NCI-H2029 treated with DMSO at 0.1 percent for 48 hours (cell line): ENCODE data around the gene KRTAP5-3.
"Not testable (repeated sequence)": the region's sequence is repeated elsewhere in the genome, so short reads cannot be mapped to it uniquely, and the experiment has no call there.

Source experiments
- DNase-seq: peaks from one replicate; lab custom pipeline; 2025; lab: John Stamatoyannopoulos, UW

KRTAP5-3 gene

GRCh38 chr11:1608363-1608762 is at the start of gene KRTAP5-3:
KRTAP5-3 (minus strand) TSS chr11:1608463; CDS start chr11:1608385, 78 bp downstream.
- no peak for DNase-seq

GRCh38 chr11:1656670-1657069 is 48.4 kb upstream of the KRTAP5-3 start:
- DNase-seq = no peak

GRCh38 chr11:1656061-1656441 is 47.8 kb upstream of the KRTAP5-3 start:
- no peak for DNase-seq

GRCh38 chr11:1655168-1656060 is 47.2 kb upstream of the KRTAP5-3 start:
- no peak for DNase-seq

GRCh38 chr11:1654388-1655167 is 46.3 kb upstream of the KRTAP5-3 start:
- DNase-seq = no peak

- no peak for DNase-seq
Observed at GRCh38 chr11:1653541-1654387, 45.5 kb upstream of the KRTAP5-3 start.

GRCh38 chr11:1652771-1653540 is 44.7 kb upstream of the KRTAP5-3 start:
- DNase-seq = no peak

- no peak for DNase-seq
Observed at GRCh38 chr11:1652442-1652770, 44.1 kb upstream of the KRTAP5-3 start.

- no peak for DNase-seq
Observed at GRCh38 chr11:1652026-1652425, 43.8 kb upstream of the KRTAP5-3 start.

- no peak for DNase-seq
Observed at GRCh38 chr11:1651411-1651980, 43.2 kb upstream of the KRTAP5-3 start.

GRCh38 chr11:1650918-1651262 is 42.6 kb upstream of the KRTAP5-3 start:
- DNase-seq = peak; percentile 50

- DNase-seq = no peak
Observed at GRCh38 chr11:1650034-1650917, 42.0 kb upstream of the KRTAP5-3 start.

GRCh38 chr11:1648653-1649420 is 40.6 kb upstream of the KRTAP5-3 start:
- DNase-seq = no peak

GRCh38 chr11:1647901-1648652 is 39.8 kb upstream of the KRTAP5-3 start:
- DNase-seq = no peak

- not testable (repeated sequence) for DNase-seq
Observed at GRCh38 chr11:1646540-1646939, 38.3 kb upstream of the KRTAP5-3 start.

- no peak for DNase-seq
Observed at GRCh38 chr11:1645357-1645821, 37.1 kb upstream of the KRTAP5-3 start.

- DNase-seq = no peak
Observed at GRCh38 chr11:1644601-1645356, 36.5 kb upstream of the KRTAP5-3 start.
